Measurements from ENCODE around the gene LRRC8B. TPM values are rescaled to one million over a fixed set of nuclear protein-coding genes. Genes with fewer than 3 reads are reported as not detected.

The LRRC8B gene
- total RNA-seq, 2 experiments from 2014 or later, result 4.4 to 9.9 TPM

DNA sequence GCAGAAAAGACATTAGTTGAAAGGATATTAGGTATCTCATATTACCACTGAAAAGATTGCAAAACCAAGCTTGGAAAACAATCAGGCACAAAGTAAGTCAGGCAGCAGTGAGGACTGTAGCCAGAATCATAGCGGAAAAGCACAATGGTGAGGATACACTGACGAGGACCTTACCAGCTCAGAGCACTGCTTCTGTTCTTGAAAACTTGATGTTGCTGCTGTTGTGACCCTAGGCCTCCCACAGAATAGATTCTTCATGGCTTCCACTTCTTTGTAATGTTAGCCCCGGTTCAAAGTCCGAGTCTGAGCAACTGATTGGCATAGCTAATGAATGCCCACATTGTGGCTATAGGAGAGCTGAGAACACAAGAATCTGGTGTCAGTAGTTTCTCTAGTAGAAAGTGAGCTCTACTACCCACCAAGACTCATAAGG lies 63.1 kb downstream of the LRRC8B start:
- TF ChIP-seq, protein P1, sequence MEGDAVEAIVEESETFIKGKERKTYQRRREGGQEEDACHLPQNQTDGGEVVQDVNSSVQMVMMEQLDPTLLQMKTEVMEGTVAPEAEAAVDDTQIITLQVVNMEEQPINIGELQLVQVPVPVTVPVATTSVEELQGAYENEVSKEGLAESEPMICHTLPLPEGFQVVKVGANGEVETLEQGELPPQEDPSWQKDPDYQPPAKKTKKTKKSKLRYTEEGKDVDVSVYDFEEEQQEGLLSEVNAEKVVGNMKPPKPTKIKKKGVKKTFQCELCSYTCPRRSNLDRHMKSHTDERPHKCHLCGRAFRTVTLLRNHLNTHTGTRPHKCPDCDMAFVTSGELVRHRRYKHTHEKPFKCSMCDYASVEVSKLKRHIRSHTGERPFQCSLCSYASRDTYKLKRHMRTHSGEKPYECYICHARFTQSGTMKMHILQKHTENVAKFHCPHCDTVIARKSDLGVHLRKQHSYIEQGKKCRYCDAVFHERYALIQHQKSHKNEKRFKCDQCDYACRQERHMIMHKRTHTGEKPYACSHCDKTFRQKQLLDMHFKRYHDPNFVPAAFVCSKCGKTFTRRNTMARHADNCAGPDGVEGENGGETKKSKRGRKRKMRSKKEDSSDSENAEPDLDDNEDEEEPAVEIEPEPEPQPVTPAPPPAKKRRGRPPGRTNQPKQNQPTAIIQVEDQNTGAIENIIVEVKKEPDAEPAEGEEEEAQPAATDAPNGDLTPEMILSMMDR (conservative IDR thresholded peaks at IDR 0.05; ENCODE audit: low read length), result no peak
- TF ChIP-seq EZH2phosphoT487 (IDR thresholded peaks at IDR 0.05; ENCODE audit: borderline replicate concordance, low read depth, low read length), result no peak
- no peak for DNase-seq (ENCODE audit: low spot score)
- BruUV-seq (replicated peaks), result no TSS peak
- H3K4me1 ChIP-seq (ENCODE audit: insufficient read depth, low read length, poor library complexity, severe bottlenecking), result no peaks in the 10 kb centered on the region
- no peak overlapping the region for H3K27ac ChIP-seq (ENCODE audit: low read depth, low read length, poor library complexity, severe bottlenecking)
- no peaks in the 10 kb centered on the region for H3K79me2 ChIP-seq (ENCODE audit: insufficient read depth, low read depth, low read length)
- H3K4me3 ChIP-seq (ENCODE audit: low read depth, low read length, poor library complexity, severe bottlenecking), result no peak overlapping the region
- ChIA-PET CTCF (ENCODE audit: unreplicated experiment) (no interaction called here), POLR2A (interaction anchor here (0.6 kb wide), 1 partner anchor 1210 kb away, joined by 3 read pairs; no protein-coding TSS in a partner anchor)
- no peaks in the 10 kb centered on the region for H3K9me2 ChIP-seq (ENCODE audit: insufficient read depth, low read length)
- H3K9me3 ChIP-seq (ENCODE audit: low read length), result no peaks in the 10 kb centered on the region
- intact Hi-C loops (cut with micrococcal nuclease; ENCODE audit: unreplicated experiment), result no loop called here
- H3K4me2 ChIP-seq (ENCODE audit: low read length), result no peak overlapping the region
- H3K36me3 ChIP-seq (ENCODE audit: insufficient read depth, low read length), result peaks cover 24% of the 10 kb centered on the region; the same call in 1 of the 2 replicates
- H4K20me1 ChIP-seq (ENCODE audit: insufficient read depth, low read length), result no peaks in the 10 kb centered on the region
- no peak overlapping the region for H2AFZ ChIP-seq (ENCODE audit: low read length)

DNA sequence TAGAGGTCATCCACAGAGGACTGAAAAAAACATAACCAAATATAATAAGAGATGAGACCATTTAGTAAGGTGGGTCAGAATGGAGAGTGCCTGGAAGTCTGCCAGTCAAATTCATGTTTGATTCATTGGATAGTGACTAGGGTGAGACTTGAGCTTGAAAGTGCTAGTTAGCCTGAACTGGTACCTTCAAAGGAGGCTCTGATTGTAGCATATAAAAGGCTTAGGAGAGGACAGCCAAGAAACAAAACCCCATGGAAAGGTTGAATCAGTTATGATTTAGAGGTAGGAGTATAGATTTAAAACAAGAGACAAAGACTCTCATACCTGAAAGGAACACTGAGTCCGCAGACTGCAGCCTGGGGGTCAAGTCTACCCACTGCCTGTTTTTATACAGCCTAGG lies 63.9 kb downstream of the LRRC8B start:
- Histone ChIP-seq H3K27ac (ENCODE audit: low read depth, low read length, poor library complexity, severe bottlenecking) (no peak overlapping the region), H3K79me2 (ENCODE audit: insufficient read depth, low read depth, low read length) (no peaks in the 10 kb centered on the region), H3K36me3 (ENCODE audit: insufficient read depth, low read length) (peaks cover 24% of the 10 kb centered on the region; the same call in 1 of the 2 replicates), H4K20me1 (ENCODE audit: insufficient read depth, low read length) (no peaks in the 10 kb centered on the region), H3K9me3 (ENCODE audit: low read length) (no peaks in the 10 kb centered on the region), H3K4me1 (ENCODE audit: insufficient read depth, low read length, poor library complexity, severe bottlenecking) (no peaks in the 10 kb centered on the region), H3K4me2 (ENCODE audit: low read length) (no peak overlapping the region), H3K4me3 (ENCODE audit: low read depth, low read length, poor library complexity, severe bottlenecking) (no peak overlapping the region), H2AFZ (ENCODE audit: low read length) (no peak overlapping the region), H3K9me2 (ENCODE audit: insufficient read depth, low read length) (no peaks in the 10 kb centered on the region)
- ChIA-PET POLR2A (no interaction called here), CTCF (ENCODE audit: unreplicated experiment) (no interaction called here)
- intact Hi-C loops (cut with micrococcal nuclease; ENCODE audit: unreplicated experiment), result no loop called here
- DNase-seq (ENCODE audit: low spot score), result no peak
- TF ChIP-seq, protein P1 (conservative IDR thresholded peaks at IDR 0.05; ENCODE audit: low read length), result no peak
- no peak for TF ChIP-seq EZH2phosphoT487 (IDR thresholded peaks at IDR 0.05; ENCODE audit: borderline replicate concordance, low read depth, low read length)
- no TSS peak for BruUV-seq (replicated peaks)

DNA sequence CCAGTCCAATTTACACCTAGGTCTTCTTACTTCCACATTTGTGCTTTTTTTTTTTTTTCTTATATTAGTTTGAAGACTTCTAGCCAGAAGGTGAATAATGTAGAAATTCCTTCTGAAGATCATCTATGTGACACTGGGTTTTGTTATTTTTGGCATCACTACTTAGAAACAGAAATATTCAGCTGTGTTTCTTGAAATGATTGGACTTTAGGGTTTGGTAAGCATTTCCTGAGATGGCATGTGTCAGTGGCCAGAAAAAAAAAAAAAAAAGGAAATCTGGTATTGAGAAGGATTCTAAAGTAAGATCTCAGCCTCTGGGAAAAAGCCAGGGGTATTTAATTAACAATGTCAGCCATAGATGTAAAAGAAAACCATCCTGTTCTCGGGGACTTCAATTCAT lies 64.9 kb downstream of the LRRC8B start:
- intact Hi-C loops (cut with micrococcal nuclease; ENCODE audit: unreplicated experiment), result no loop called here
- Histone ChIP-seq H3K4me1 (ENCODE audit: insufficient read depth, low read length, poor library complexity, severe bottlenecking) (no peaks in the 10 kb centered on the region), H3K4me3 (ENCODE audit: low read depth, low read length, poor library complexity, severe bottlenecking) (no peak overlapping the region), H3K4me2 (ENCODE audit: low read length) (no peak overlapping the region), H3K36me3 (ENCODE audit: insufficient read depth, low read length) (peaks cover 20% of the 10 kb centered on the region; the same call in 1 of the 2 replicates), H3K9me2 (ENCODE audit: insufficient read depth, low read length) (no peaks in the 10 kb centered on the region), H3K27ac (ENCODE audit: low read depth, low read length, poor library complexity, severe bottlenecking) (no peak overlapping the region), H3K9me3 (ENCODE audit: low read length) (no peaks in the 10 kb centered on the region), H4K20me1 (ENCODE audit: insufficient read depth, low read length) (no peaks in the 10 kb centered on the region), H3K79me2 (ENCODE audit: insufficient read depth, low read depth, low read length) (no peaks in the 10 kb centered on the region), H2AFZ (ENCODE audit: low read length) (no peak overlapping the region)
- no peak for TF ChIP-seq EZH2phosphoT487 (IDR thresholded peaks at IDR 0.05; ENCODE audit: borderline replicate concordance, low read depth, low read length)
- TF ChIP-seq, protein P1 (conservative IDR thresholded peaks at IDR 0.05; ENCODE audit: low read length), result no peak
- DNase-seq (ENCODE audit: low spot score), result no peak
- BruUV-seq (replicated peaks), result no TSS peak
- CTCF ChIA-PET (ENCODE audit: unreplicated experiment), result no interaction called here
- POLR2A ChIA-PET, result interaction anchor here (0.7 to 1.3 kb wide), 5 partner anchors 9 to 177 kb away, joined by 3 to 11 read pairs (median 5); no protein-coding TSS in a partner anchor

All from OCI-LY7 (cell line).